Activated naive CD4-positive, alpha-beta T cell treated with anti-CD3 and anti-CD28 coated beads, Interleukin-2, amount 10 ng/mL, durations not matched to agents 7 days and 5 days (primary cell): ENCODE measurements around the gene IL1RAPL1.
"Not testable (repeated sequence)": the region's sequence is repeated elsewhere in the genome, so short reads cannot be mapped to it uniquely, and the experiment has no call there.

ENCODE experiments used
- CTCF ChIA-PET: fragments of 350-600 bp; sonication (Branson Sonifier 250); formaldehyde crosslinking; loops from one replicate; lab custom pipeline; 2021; ENCODE audit warnings: antibody characterized with exemption; lab: Charles Lee
- DNase-seq: peaks from one replicate; pipeline ENCODE4 v3.0.0-alpha.2; 2020
- H3K27ac Mint-ChIP-seq: one replicate; pipeline ENCODE4 v1.8.0; 2021; ENCODE audit warnings: mild to moderate bottlenecking, moderate library complexity, mixed read lengths
- H3K27me3 Mint-ChIP-seq: one replicate; pipeline ENCODE4 v1.8.0; 2021; ENCODE audit warnings: mild to moderate bottlenecking, mixed read lengths
- H3K36me3 Mint-ChIP-seq: one replicate; pipeline ENCODE4 v1.8.0; 2021; ENCODE audit warnings: mixed read lengths
- H3K4me1 Mint-ChIP-seq: one replicate; pipeline ENCODE4 v1.8.0; 2021; ENCODE audit warnings: mixed read lengths
- H3K4me3 Mint-ChIP-seq: one replicate; pipeline ENCODE4 v1.8.0; 2021; ENCODE audit warnings: mild to moderate bottlenecking, moderate library complexity, mixed read lengths
- H3K9me3 Mint-ChIP-seq: one replicate; pipeline ENCODE4 v1.8.0; 2021; ENCODE audit warnings: mixed read lengths

Gene IL1RAPL1

GRCh38 chrX:29110041-29110440 lies 522.8 kb downstream of the IL1RAPL1 start:
- Mint-ChIP-seq H3K27ac (no peak overlapping the region), H3K36me3 (no peaks in the 10 kb centered on the region), H3K9me3 (peaks cover 3% of the 10 kb centered on the region), H3K4me1 (no peaks in the 10 kb centered on the region), H3K4me3 (no peak overlapping the region), H3K27me3 (no peaks in the 10 kb centered on the region)
- CTCF ChIA-PET = no interaction called here
- DNase-seq = no peak

GRCh38 chrX:29113221-29113620 lies 526.0 kb downstream of the IL1RAPL1 start:
- Mint-ChIP-seq H3K27me3 (no peaks in the 10 kb centered on the region), H3K36me3 (no peaks in the 10 kb centered on the region), H3K4me3 (no peak overlapping the region), H3K4me1 (no peaks in the 10 kb centered on the region), H3K27ac (no peak overlapping the region), H3K9me3 (peaks cover 3% of the 10 kb centered on the region)
- CTCF ChIA-PET = no interaction called here
- no peak for DNase-seq

GRCh38 chrX:29122817-29123216 lies 535.6 kb downstream of the IL1RAPL1 start:
- H3K4me3 Mint-ChIP-seq, H3K9me3 Mint-ChIP-seq, CTCF ChIA-PET, H3K27ac Mint-ChIP-seq, H3K27me3 Mint-ChIP-seq, DNase-seq, H3K36me3 Mint-ChIP-seq, H3K4me1 Mint-ChIP-seq: not testable (repeated sequence)

- H3K4me3 Mint-ChIP-seq = no peak overlapping the region
- H3K27ac Mint-ChIP-seq = no peak overlapping the region
- no peaks in the 10 kb centered on the region for H3K36me3 Mint-ChIP-seq
- peaks cover 4% of the 10 kb centered on the region for H3K9me3 Mint-ChIP-seq
- CTCF ChIA-PET = no interaction called here
- no peak for DNase-seq
- no peaks in the 10 kb centered on the region for H3K4me1 Mint-ChIP-seq
- H3K27me3 Mint-ChIP-seq = no peaks in the 10 kb centered on the region
These were observed 543.7 kb downstream of the IL1RAPL1 start for GRCh38 chrX:29130905-29131304.

GRCh38 chrX:29136904-29137303 lies 549.7 kb downstream of the IL1RAPL1 start:
- H3K27me3 Mint-ChIP-seq = no peaks in the 10 kb centered on the region

GRCh38 chrX:29138003-29138402 lies 550.8 kb downstream of the IL1RAPL1 start:
- Mint-ChIP-seq H3K4me1 (no peaks in the 10 kb centered on the region), H3K27me3 (no peaks in the 10 kb centered on the region), H3K4me3 (no peak overlapping the region), H3K9me3 (no peaks in the 10 kb centered on the region), H3K36me3 (no peaks in the 10 kb centered on the region), H3K27ac (no peak overlapping the region)
- no peak for DNase-seq
- CTCF ChIA-PET = no interaction called here

More at GRCh38 chrX:29136904-29137303, 549.7 kb downstream of the IL1RAPL1 start:
- H3K36me3 Mint-ChIP-seq = no peaks in the 10 kb centered on the region
- no peaks in the 10 kb centered on the region for H3K4me1 Mint-ChIP-seq
- H3K4me3 Mint-ChIP-seq = no peak overlapping the region
- no peak overlapping the region for H3K27ac Mint-ChIP-seq
- CTCF ChIA-PET = no interaction called here
- DNase-seq = no peak
- H3K9me3 Mint-ChIP-seq = no peaks in the 10 kb centered on the region

GRCh38 chrX:29143356-29143755 lies 556.1 kb downstream of the IL1RAPL1 start:
- no peak for DNase-seq
- H3K27ac Mint-ChIP-seq = no peak overlapping the region
- CTCF ChIA-PET = no interaction called here
- no peaks in the 10 kb centered on the region for H3K36me3 Mint-ChIP-seq
- no peaks in the 10 kb centered on the region for H3K4me1 Mint-ChIP-seq
- no peak overlapping the region for H3K4me3 Mint-ChIP-seq
- peaks cover 4% of the 10 kb centered on the region for H3K9me3 Mint-ChIP-seq
- H3K27me3 Mint-ChIP-seq = no peaks in the 10 kb centered on the region

GRCh38 chrX:29143756-29144155 lies 556.5 kb downstream of the IL1RAPL1 start:
- H3K4me1 Mint-ChIP-seq = no peaks in the 10 kb centered on the region
- H3K9me3 Mint-ChIP-seq = peaks cover 4% of the 10 kb centered on the region
- H3K27ac Mint-ChIP-seq = no peak overlapping the region
- no peaks in the 10 kb centered on the region for H3K36me3 Mint-ChIP-seq
- no peak overlapping the region for H3K4me3 Mint-ChIP-seq
- no peaks in the 10 kb centered on the region for H3K27me3 Mint-ChIP-seq
- CTCF ChIA-PET = no interaction called here
- no peak for DNase-seq

- H3K27ac Mint-ChIP-seq = no peak overlapping the region
- CTCF ChIA-PET = no interaction called here
- no peaks in the 10 kb centered on the region for H3K27me3 Mint-ChIP-seq
- H3K9me3 Mint-ChIP-seq = peaks cover 4% of the 10 kb centered on the region
- no peak for DNase-seq
- no peak overlapping the region for H3K4me3 Mint-ChIP-seq
- H3K36me3 Mint-ChIP-seq = no peaks in the 10 kb centered on the region
- H3K4me1 Mint-ChIP-seq = no peaks in the 10 kb centered on the region
These were observed 558.1 kb downstream of the IL1RAPL1 start for GRCh38 chrX:29145316-29145715.

GRCh38 chrX:29148511-29148910 lies 561.3 kb downstream of the IL1RAPL1 start:
- H3K4me3 Mint-ChIP-seq = no peak overlapping the region
- no peaks in the 10 kb centered on the region for H3K4me1 Mint-ChIP-seq
- H3K36me3 Mint-ChIP-seq = no peaks in the 10 kb centered on the region
- no peak for DNase-seq
- peaks cover 4% of the 10 kb centered on the region for H3K9me3 Mint-ChIP-seq
- H3K27ac Mint-ChIP-seq = no peak overlapping the region
- CTCF ChIA-PET = no interaction called here
- H3K27me3 Mint-ChIP-seq = no peaks in the 10 kb centered on the region

GRCh38 chrX:29155286-29155685 lies 568.0 kb downstream of the IL1RAPL1 start:
- no peaks in the 10 kb centered on the region for H3K9me3 Mint-ChIP-seq
- H3K27ac Mint-ChIP-seq = no peak overlapping the region
- CTCF ChIA-PET = no interaction called here
- no peaks in the 10 kb centered on the region for H3K4me1 Mint-ChIP-seq
- H3K4me3 Mint-ChIP-seq = no peak overlapping the region
- H3K27me3 Mint-ChIP-seq = no peaks in the 10 kb centered on the region
- DNase-seq = no peak
- H3K36me3 Mint-ChIP-seq = no peaks in the 10 kb centered on the region

GRCh38 chrX:29172880-29173279 lies 585.6 kb downstream of the IL1RAPL1 start:
- H3K9me3 Mint-ChIP-seq = no peaks in the 10 kb centered on the region
- H3K27ac Mint-ChIP-seq = no peak overlapping the region
- no peaks in the 10 kb centered on the region for H3K27me3 Mint-ChIP-seq
- no peaks in the 10 kb centered on the region for H3K4me1 Mint-ChIP-seq
- H3K4me3 Mint-ChIP-seq = no peak overlapping the region
- CTCF ChIA-PET = no interaction called here
- no peak for DNase-seq
- H3K36me3 Mint-ChIP-seq = no peaks in the 10 kb centered on the region

- CTCF ChIA-PET = no interaction called here
- Mint-ChIP-seq H3K4me3 (no peak overlapping the region), H3K4me1 (no peaks in the 10 kb centered on the region), H3K27me3 (no peaks in the 10 kb centered on the region), H3K27ac (no peak overlapping the region), H3K36me3 (no peaks in the 10 kb centered on the region), H3K9me3 (peaks cover 2% of the 10 kb centered on the region)
- DNase-seq = no peak
These were observed 600.0 kb downstream of the IL1RAPL1 start for GRCh38 chrX:29187264-29187663.

GRCh38 chrX:29196501-29196900 lies 609.3 kb downstream of the IL1RAPL1 start:
- CTCF ChIA-PET = no interaction called here
- H3K4me1 Mint-ChIP-seq = no peaks in the 10 kb centered on the region
- DNase-seq = no peak
- H3K4me3 Mint-ChIP-seq = no peak overlapping the region
- H3K27ac Mint-ChIP-seq = no peak overlapping the region
- H3K9me3 Mint-ChIP-seq = no peaks in the 10 kb centered on the region
- H3K36me3 Mint-ChIP-seq = no peaks in the 10 kb centered on the region
- no peaks in the 10 kb centered on the region for H3K27me3 Mint-ChIP-seq

- CTCF ChIA-PET = no interaction called here
- Mint-ChIP-seq H3K36me3 (no peaks in the 10 kb centered on the region), H3K4me1 (no peaks in the 10 kb centered on the region), H3K27ac (no peak overlapping the region), H3K4me3 (no peak overlapping the region), H3K9me3 (peaks cover 2% of the 10 kb centered on the region), H3K27me3 (no peaks in the 10 kb centered on the region)
- DNase-seq = no peak
These were observed 628.0 kb downstream of the IL1RAPL1 start for GRCh38 chrX:29215251-29215650.

GRCh38 chrX:29225670-29226069 lies 638.4 kb downstream of the IL1RAPL1 start:
- H3K27ac Mint-ChIP-seq = no peak overlapping the region
- no peak overlapping the region for H3K4me3 Mint-ChIP-seq
- DNase-seq = no peak
- no peaks in the 10 kb centered on the region for H3K36me3 Mint-ChIP-seq
- no peaks in the 10 kb centered on the region for H3K9me3 Mint-ChIP-seq
- H3K4me1 Mint-ChIP-seq = no peaks in the 10 kb centered on the region
- no peaks in the 10 kb centered on the region for H3K27me3 Mint-ChIP-seq
- CTCF ChIA-PET = no interaction called here
